Fibroblast of the aortic adventitia (primary cell): ENCODE measurements around the gene TANK. TPM values are rescaled to one million over a fixed set of nuclear protein-coding genes. Genes with fewer than 3 reads are reported as not detected.

Experiments used
- DNase-seq: peaks from one replicate; pipeline ENCODE4 v3.0.0-alpha.2; 2010; ENCODE audit warnings: low read depth
- H3K4me3 ChIP-seq: 2 replicates; pipeline ENCODE4 v1.5.1; 2011; ENCODE audit warnings: low read depth, mild to moderate bottlenecking, control low read depth, low read length, moderate library complexity
- CTCF ChIP-seq: IDR thresholded peaks from 2 replicates; pipeline ENCODE4 v1.5.1; 2011; ENCODE audit warnings: mild to moderate bottlenecking, low read length, control low read depth, inconsistent platforms; ENCODE audit not compliant: insufficient read depth
- total RNA-seq: library from RNA; depleted of rRNA; stranded (reverse); fragments of >200 nt; gene quantifications from 2 replicates; pipeline ENCODE4 v1.2.3, GENCODE V29; 2012; ENCODE audit warnings: low replicate concordance

Gene TANK
- total RNA-seq, 1 donor = 57.8 TPM

- no peak for TF ChIP-seq CTCF
- DNase-seq = no peak
- no peak overlapping the region for H3K4me3 ChIP-seq
These were observed 19.2 kb upstream of the TANK start for GRCh38 chr2:161141033-161141432.

GRCh38 chr2:161146209-161146775, 13.9 kb upstream of the TANK start:
- DNase-seq = no peak

GRCh38 chr2:161146996-161147395, 13.2 kb upstream of the TANK start:
- no peak for TF ChIP-seq CTCF
- no peak overlapping the region for H3K4me3 ChIP-seq
- DNase-seq = no peak

More at GRCh38 chr2:161146209-161146775, 13.9 kb upstream of the TANK start:
- no peak overlapping the region for H3K4me3 ChIP-seq
- TF ChIP-seq CTCF = no peak

GRCh38 chr2:161147856-161148255, 12.4 kb upstream of the TANK start:
- TF ChIP-seq CTCF = no peak
- no peak overlapping the region for H3K4me3 ChIP-seq
- no peak for DNase-seq

- DNase-seq = no peak
- no peak overlapping the region for H3K4me3 ChIP-seq
- TF ChIP-seq CTCF = no peak
These were observed 9.5 kb upstream of the TANK start for GRCh38 chr2:161150704-161151103.

- H3K4me3 ChIP-seq = no peak overlapping the region
- TF ChIP-seq CTCF = no peak
- no peak for DNase-seq
These were observed 7.9 kb upstream of the TANK start for GRCh38 chr2:161152302-161152701.

GRCh38 chr2:161158882-161159281, 1.3 kb upstream of the TANK start:
- no peak for DNase-seq
- no peak overlapping the region for H3K4me3 ChIP-seq
- no peak for TF ChIP-seq CTCF
